Left ventricle myocardium inferior (tissue), 1 donor: Measurements from ENCODE around the gene TSPAN32. TPM values are rescaled to one million over a fixed set of nuclear protein-coding genes. Genes with fewer than 3 reads are reported as not detected.

Experiments used
- DNase-seq: peaks from one replicate; pipeline ENCODE4 v3.0.0-alpha.2; 2020
- H3K27ac ChIP-seq: fragments of 200-600 bp; replicated peaks from 2 replicates; pipeline ENCODE4 v1.8.0; 2021
- H3K27me3 ChIP-seq: fragments of 200-600 bp; 2 replicates; pipeline ENCODE4 v1.8.0; 2021; ENCODE audit warnings: low read depth
- H3K36me3 ChIP-seq: fragments of 200-600 bp; 2 replicates; pipeline ENCODE4 v1.8.0; 2021
- H3K4me1 ChIP-seq: fragments of 200-600 bp; 2 replicates; pipeline ENCODE4 v1.8.0; 2021
- H3K4me3 ChIP-seq: fragments of 200-600 bp; 2 replicates; pipeline ENCODE4 v1.8.0; 2021; ENCODE audit warnings: mild to moderate bottlenecking, moderate library complexity
- H3K9me3 ChIP-seq: fragments of 200-600 bp; replicated peaks from 2 replicates; pipeline ENCODE4 v1.8.0; 2021
- CTCF ChIP-seq: fragments of 200-600 bp; IDR thresholded peaks from 2 replicates; pipeline ENCODE4 v1.8.0; 2021; ENCODE audit warnings: antibody characterized with exemption, mild to moderate bottlenecking, borderline replicate concordance
- intact Hi-C: fragments of 100-400 bp; cut with micrococcal nuclease; formaldehyde crosslinking; loops from one replicate; pipeline ENCODE4 v1.11.0; 2022
- total RNA-seq: library from RNA; stranded (reverse); fragmentation: NEBNext Ultra II Directional; extraction: Animal tissue kit (Norgen Biotek cat#: 25700); gene quantifications from one replicate; pipeline ENCODE4 v1.2.1, GENCODE V29; 2021
- donor health status: DM: no; HTN: yes; CAD: no; lungs with severe emphysema.

TSPAN32 gene
- total RNA-seq, 1 donor from 2014 or later = 27.1 TPM

GRCh38 chr11:2293984-2294925 is 7.6 kb upstream of the TSPAN32 start:
- Histone ChIP-seq H3K27me3 (peaks cover 9% of the 10 kb centered on the region), H3K9me3 (no peaks in the 10 kb centered on the region), H3K4me1 (peaks cover 26% of the 10 kb centered on the region), H3K4me3 (no peak overlapping the region), H3K27ac (no peak overlapping the region), H3K36me3 (no peaks in the 10 kb centered on the region)
- DNase-seq = no peak
- intact Hi-C loops = loop anchor here (10.0 kb wide), 1 partner anchor 99 kb away; no protein-coding TSS in a partner anchor
- no peak for TF ChIP-seq CTCF

GRCh38 chr11:2294926-2295290 is 6.9 kb upstream of the TSPAN32 start:
- no peaks in the 10 kb centered on the region for H3K9me3 ChIP-seq
- H3K4me3 ChIP-seq = no peak overlapping the region
- H3K4me1 ChIP-seq = peaks cover 32% of the 10 kb centered on the region
- H3K27me3 ChIP-seq = peaks cover 8% of the 10 kb centered on the region
- H3K36me3 ChIP-seq = no peaks in the 10 kb centered on the region
- no peak for TF ChIP-seq CTCF
- no peak overlapping the region for H3K27ac ChIP-seq
- intact Hi-C loops = loop anchor here (10.0 kb wide), 1 partner anchor 100 kb away; no protein-coding TSS in a partner anchor
- DNase-seq = no peak

GRCh38 chr11:2295971-2296912 is 5.6 kb upstream of the TSPAN32 start:
- Histone ChIP-seq H3K27me3 (no peaks in the 10 kb centered on the region), H3K9me3 (no peaks in the 10 kb centered on the region), H3K4me3 (no peak overlapping the region), H3K27ac (no peak overlapping the region), H3K4me1 (peaks cover 39% of the 10 kb centered on the region), H3K36me3 (no peaks in the 10 kb centered on the region)
- TF ChIP-seq CTCF = no peak
- intact Hi-C loops = loop anchor here (10.0 kb wide), 1 partner anchor 101 kb away; no protein-coding TSS in a partner anchor
- no peak for DNase-seq

GRCh38 chr11:2296913-2297622 is 4.7 kb upstream of the TSPAN32 start:
- intact Hi-C loops = loop anchor here (10.0 kb wide), 1 partner anchor 102 kb away; no protein-coding TSS in a partner anchor
- H3K36me3 ChIP-seq = no peaks in the 10 kb centered on the region
- H3K4me3 ChIP-seq = no peak overlapping the region
- no peak overlapping the region for H3K27ac ChIP-seq
- H3K9me3 ChIP-seq = no peaks in the 10 kb centered on the region
- H3K27me3 ChIP-seq = no peaks in the 10 kb centered on the region
- no peak for DNase-seq
- TF ChIP-seq CTCF = no peak
- peaks cover 39% of the 10 kb centered on the region for H3K4me1 ChIP-seq

GRCh38 chr11:2297623-2298030 is 4.2 kb upstream of the TSPAN32 start:
- intact Hi-C loops = loop anchor here (10.0 kb wide), 1 partner anchor 103 kb away; no protein-coding TSS in a partner anchor

More at GRCh38 chr11:2297623-2298030, 4.2 kb upstream of the TSPAN32 start:
- no peak for TF ChIP-seq CTCF
- Histone ChIP-seq H3K9me3 (no peaks in the 10 kb centered on the region), H3K36me3 (no peaks in the 10 kb centered on the region), H3K27ac (no peak overlapping the region), H3K27me3 (no peaks in the 10 kb centered on the region), H3K4me1 (peaks cover 39% of the 10 kb centered on the region), H3K4me3 (no peak overlapping the region)
- DNase-seq = no peak
